Heart left ventricle (tissue), 16 donors: ENCODE measurements around the gene MEIS3. TPM values are rescaled to one million over a fixed set of nuclear protein-coding genes. Genes with fewer than 3 reads are reported as not detected.
"Not testable (repeated sequence)": the region's sequence is repeated elsewhere in the genome, so short reads cannot be mapped to it uniquely, and the experiment has no call there.

Experiments
- ATAC-seq, 4 donors: fragments of 200-7000 bp; cut with Tn5 transposase; one replicate each; pipeline ENCODE4 v1.9.1; 2020 to 2022; ENCODE audit warnings: moderate library complexity in 4 of 4, mild to moderate bottlenecking in 3 of 4, moderate number of reproducible peaks in 1 of 4
- DNase-seq, 5 donors: peaks; one replicate each; pipeline ENCODE4 v3.0.0-alpha.2; 2020
- H3K27ac ChIP-seq, 12 donors: fragments of 200-600 bp; sonication (generic) in 4 of 12; one replicate each; pipeline versions ENCODE4 v1.5.0 to v1.8.0; 2016 to 2022; ENCODE audit warnings: mild to moderate bottlenecking in 2 of 12
- H3K27me3 ChIP-seq, 9 donors: fragments of 200-600 bp; sonication (generic) in 2 of 9; one replicate each; pipeline versions ENCODE4 v1.5.1 to v1.8.0; 2016 to 2022; ENCODE audit warnings: mild to moderate bottlenecking in 3 of 9
- H3K36me3 ChIP-seq, 9 donors: fragments of 200-600 bp; sonication (generic) in 2 of 9; one replicate each; pipeline versions ENCODE4 v1.5.0 to v1.8.0; 2018 to 2022; ENCODE audit warnings: mild to moderate bottlenecking in 2 of 9
- H3K4me1 ChIP-seq, 12 donors: fragments of 200-600 bp; sonication (generic) in 4 of 12; one replicate each; pipeline versions ENCODE4 v1.5.0 to v1.8.0; 2016 to 2022; ENCODE audit warnings: mild to moderate bottlenecking in 3 of 12
- H3K4me3 ChIP-seq, 12 donors: fragments of 200-600 bp; sonication (generic) in 4 of 12; one replicate each; pipeline versions ENCODE4 v1.5.0 to v1.8.0; 2017 to 2022; ENCODE audit warnings: mild to moderate bottlenecking in 9 of 12, moderate library complexity in 4 of 12
- H3K9me3 ChIP-seq, 12 donors: fragments of 200-600 bp; sonication (generic) in 4 of 12; one replicate each; pipeline versions ENCODE4 v1.5.0 to v1.8.0; 2016 to 2022; ENCODE audit warnings: mild to moderate bottlenecking in 1 of 12
- POLR2A ChIP-seq, 2 donors: fragments of 450-650 bp; IDR thresholded peaks; one replicate each; pipeline ENCODE4 v1.6.1; 2017; ENCODE audit warnings: antibody characterized with exemption in 2 of 2, mild to moderate bottlenecking in 2 of 2, moderate library complexity in 2 of 2
- WGBS, 4 donors: extraction: QIAGEN DNeasy Blood & Tissue Kit in 2 of 4; methylation state at CpG; one replicate each; pipeline versions ENCODE4 v1.1.5 to v1.1.7; 2013 to 2018; 5-methylcytosine and 5-hydroxymethylcytosine counted together
- intact Hi-C, 10 donors: fragments of 100-400 bp; cut with DNase I; formaldehyde crosslinking; loops; one replicate each; pipeline versions ENCODE4 v1.11.1 to v1.14.2; 2022
- polyA plus RNA-seq, 2 donors: library from polyadenylated mRNA; stranded (reverse); fragments of 200-250 nt; gene quantifications; one replicate each; pipeline ENCODE4 v1.2.3, GENCODE V29; 2013
- total RNA-seq, 9 donors: library from RNA; depleted of rRNA in 2 of 9; stranded (reverse); fragments of >200 nt in 2 of 9; fragmentation: NEBNext Ultra II Directional in 3 of 9; extraction: Animal tissue kit (Norgen Biotek cat#: 25700) in 3 of 9; gene quantifications; one replicate each; pipeline versions ENCODE4 v1.1.0 to v1.2.4, GENCODE V29; 2016 to 2023
- TF ChIP-seq, protein P1 (sequence below), 12 donors: fragments of 200-600 bp; sonication (generic) in 4 of 12; IDR thresholded peaks; one replicate each; pipeline versions ENCODE4 v1.5.0 to v1.8.0; 2018 to 2022; ENCODE audit warnings: antibody characterized with exemption in 12 of 12, mild to moderate bottlenecking in 5 of 12
- donor health status: ischemic (EF 13 %, LVEDD 7.1; RV severe dilation, severe dysfunction).
- donor health status: healthy with polysubstance abuse.
- donor health status: DM: no; HTN: yes; CAD: no.
- donor health status: DM: no; HTN: no; CAD: no.
- donor health status: ischemic (EF 25% LVEDD 6.9; RV normal size, moderate dysfunction).
- donor health status: ischemic (EF 25% LVEDD 5.7; RV mildly dilated, moderate dysfunction).
- donor health status: healthy.
- donor health status: DM: yes; HTN: yes; CAD: no.
- donor health status: ischemic (EF 35%, LVEDD 5.7; RV mildly dilated, moderate dysfunction).
- donor health status: nonischemic (EF 11% LVEDD 7.7; RV severe dilation, severe dysfunction).
- donor health status: DM: yes; HTN: yes; CAD: no.
- donor health status: PGD.
- donor health status: ischemic (EF 29% LVEDD 5.4; RV normal size, mild dysfunction).
- donor health status: nonischemic (EF 23%, LVEDD 6.1; RV moderate dilation, normal function).

Gene MEIS3
- total and polyA plus RNA-seq, 11 donors, result 1.8 to 6.0 (median 2.5) TPM

DNA sequence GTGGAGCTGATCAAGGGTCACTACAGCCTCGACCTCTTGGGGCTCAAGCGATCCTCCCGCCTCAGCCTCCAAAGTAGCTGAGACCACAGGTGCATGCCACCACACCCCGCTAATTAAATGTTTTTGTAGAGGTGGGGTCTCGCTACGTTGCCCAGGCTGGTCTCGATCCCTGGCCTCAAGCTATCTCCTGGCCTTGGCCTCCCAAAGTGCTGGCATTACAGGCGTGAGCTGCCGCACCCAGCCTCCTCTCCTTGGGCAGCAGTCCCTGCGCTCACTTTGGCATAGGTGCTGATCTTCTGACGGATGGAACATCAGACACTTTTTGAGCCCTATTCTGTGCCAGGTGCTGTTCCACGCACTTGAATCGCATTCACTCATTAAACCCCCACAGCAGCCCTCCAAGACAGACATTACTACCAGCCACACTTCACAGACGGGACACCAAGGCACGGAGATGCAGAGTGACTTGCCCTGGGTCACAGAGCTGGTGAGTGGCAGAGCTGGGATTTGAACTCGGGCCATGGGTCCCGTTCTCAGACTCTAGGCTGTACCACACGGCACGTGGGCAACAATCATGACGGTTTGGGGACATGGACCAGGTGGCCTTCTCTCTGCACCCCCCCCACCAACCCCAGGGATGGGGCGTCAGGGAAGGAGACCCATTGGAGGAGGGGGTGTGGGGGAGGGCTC is 3.2 kb downstream of the MEIS3 start:
- ATAC-seq, result no peak
- DNase-seq, result no peak
- WGBS, 4 donors, result 85 to 95% (median 90%) methylated on average over 21 of the region's 21 CpGs
- Histone ChIP-seq H3K27me3 (peaks cover 13 to 58% (median 42%) of the 10 kb centered on the region in 9 donors), H3K9me3 (no peaks in the 10 kb centered on the region), H3K4me1 (peaks cover 0 to 19% (median 0%) of the 10 kb centered on the region in 12 donors), H3K27ac (no peak overlapping the region), H3K36me3 (no peaks in the 10 kb centered on the region), H3K4me3 (no peak overlapping the region)
- intact Hi-C loops, result no loop called here
- TF ChIP-seq, protein P1, sequence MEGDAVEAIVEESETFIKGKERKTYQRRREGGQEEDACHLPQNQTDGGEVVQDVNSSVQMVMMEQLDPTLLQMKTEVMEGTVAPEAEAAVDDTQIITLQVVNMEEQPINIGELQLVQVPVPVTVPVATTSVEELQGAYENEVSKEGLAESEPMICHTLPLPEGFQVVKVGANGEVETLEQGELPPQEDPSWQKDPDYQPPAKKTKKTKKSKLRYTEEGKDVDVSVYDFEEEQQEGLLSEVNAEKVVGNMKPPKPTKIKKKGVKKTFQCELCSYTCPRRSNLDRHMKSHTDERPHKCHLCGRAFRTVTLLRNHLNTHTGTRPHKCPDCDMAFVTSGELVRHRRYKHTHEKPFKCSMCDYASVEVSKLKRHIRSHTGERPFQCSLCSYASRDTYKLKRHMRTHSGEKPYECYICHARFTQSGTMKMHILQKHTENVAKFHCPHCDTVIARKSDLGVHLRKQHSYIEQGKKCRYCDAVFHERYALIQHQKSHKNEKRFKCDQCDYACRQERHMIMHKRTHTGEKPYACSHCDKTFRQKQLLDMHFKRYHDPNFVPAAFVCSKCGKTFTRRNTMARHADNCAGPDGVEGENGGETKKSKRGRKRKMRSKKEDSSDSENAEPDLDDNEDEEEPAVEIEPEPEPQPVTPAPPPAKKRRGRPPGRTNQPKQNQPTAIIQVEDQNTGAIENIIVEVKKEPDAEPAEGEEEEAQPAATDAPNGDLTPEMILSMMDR (IDR thresholded peaks at IDR 0.05), result no peak
- no peak for TF ChIP-seq POLR2A (IDR thresholded peaks at IDR 0.05)

DNA sequence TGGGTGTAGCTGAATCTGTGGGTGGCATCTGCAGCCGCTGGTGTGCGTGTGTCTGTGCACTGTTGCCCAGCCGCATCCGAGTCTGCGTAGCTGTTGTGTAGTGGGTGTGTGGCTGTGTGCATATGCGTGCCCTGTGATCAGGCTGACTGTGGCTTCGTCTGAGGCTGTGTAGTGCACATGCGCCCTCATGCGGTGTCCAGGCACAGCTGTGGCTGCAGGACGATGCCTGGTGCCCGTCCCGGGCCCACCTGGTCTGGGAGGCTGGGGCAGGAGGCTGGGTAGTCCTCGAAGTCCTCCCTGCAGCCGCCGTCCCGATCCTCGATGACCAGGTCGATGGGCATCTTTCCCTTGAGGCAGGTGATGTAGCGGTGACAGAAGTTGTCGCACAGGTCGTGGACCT is 4.9 kb downstream of the MEIS3 start:
- no peak for ATAC-seq
- intact Hi-C loops, result no loop called here
- Histone ChIP-seq H3K36me3 (no peaks in the 10 kb centered on the region), H3K27ac (no peak overlapping the region), H3K4me1 (peaks cover 0 to 13% (median 0%) of the 10 kb centered on the region in 12 donors), H3K27me3 (peaks cover 7 to 48% (median 26%) of the 10 kb centered on the region in 9 donors), H3K9me3 (no peaks in the 10 kb centered on the region), H3K4me3 (no peak overlapping the region)
- 67 to 78% (median 69%) methylated on average over 9 to 21 of the region's 21 CpGs for WGBS, 4 donors
- no peak for DNase-seq
- TF ChIP-seq, protein P1 (IDR thresholded peaks at IDR 0.05), result peak in 1 of 12 donors; percentile 6
- TF ChIP-seq POLR2A (IDR thresholded peaks at IDR 0.05), result no peak

DNA sequence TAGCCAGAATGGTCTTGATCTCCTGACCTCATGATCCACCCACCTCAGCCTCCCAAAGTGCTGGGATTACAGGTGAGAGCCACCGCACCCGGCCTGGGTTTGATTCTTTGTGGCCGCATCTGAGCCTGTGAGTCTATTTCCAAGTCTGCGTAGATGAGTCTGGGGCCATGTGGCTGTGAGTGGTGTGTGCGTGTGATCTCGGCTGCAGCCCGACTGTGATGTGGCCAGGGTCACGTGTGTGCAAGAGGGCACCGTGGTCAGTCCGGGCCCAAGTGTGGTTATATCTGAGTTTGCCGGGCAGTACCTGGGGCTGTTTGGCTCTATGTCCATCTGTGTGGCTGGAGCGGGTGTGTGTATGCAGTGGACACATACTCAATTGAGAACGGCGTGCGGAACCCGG is 5.4 kb downstream of the MEIS3 start:
- Histone ChIP-seq H3K4me3 (no peak overlapping the region), H3K27ac (no peak overlapping the region), H3K9me3 (no peaks in the 10 kb centered on the region), H3K27me3 (peaks cover 3 to 44% (median 21%) of the 10 kb centered on the region in 9 donors), H3K4me1 (peaks cover 0 to 13% (median 0%) of the 10 kb centered on the region in 12 donors), H3K36me3 (no peaks in the 10 kb centered on the region)
- intact Hi-C loops, result no loop called here
- WGBS, 4 donors, result 89 to 96% (median 92%) methylated on average over 15 to 16 of the region's 16 CpGs
- no peak for DNase-seq
- TF ChIP-seq POLR2A (IDR thresholded peaks at IDR 0.05), result no peak
- TF ChIP-seq, protein P1 (IDR thresholded peaks at IDR 0.05), result no peak
- ATAC-seq, result no peak

DNA sequence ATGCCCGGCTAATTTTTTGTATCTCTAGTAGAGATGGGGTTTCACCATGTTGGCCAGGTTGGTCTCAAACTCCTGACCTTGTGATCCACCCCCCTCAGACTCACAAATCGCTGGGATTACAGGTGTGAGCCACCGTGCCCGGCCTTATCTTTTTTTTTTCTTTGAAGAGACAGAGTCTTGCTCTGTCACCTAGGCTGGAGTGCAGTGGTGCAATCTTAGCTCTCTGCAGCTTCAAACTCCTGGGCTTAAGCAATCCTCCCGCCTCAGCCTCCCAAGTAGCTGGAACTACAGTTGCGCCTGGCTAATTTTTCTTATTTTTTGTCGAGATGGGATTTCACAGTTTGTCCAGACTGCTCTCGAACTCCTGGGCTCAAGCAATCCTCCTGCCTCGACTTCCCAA is 7.6 kb downstream of the MEIS3 start:
- DNase-seq, H3K27ac ChIP-seq, intact Hi-C loops, H3K4me3 ChIP-seq, H3K9me3 ChIP-seq, H3K36me3 ChIP-seq, ATAC-seq, H3K4me1 ChIP-seq: not testable (repeated sequence)
- 73 to 76% (median 75%) methylated on average over 9 of the region's 9 CpGs for WGBS, 4 donors
- peaks cover 3 to 40% (median 27%) of the 10 kb centered on the region in 9 donors for H3K27me3 ChIP-seq

DNA sequence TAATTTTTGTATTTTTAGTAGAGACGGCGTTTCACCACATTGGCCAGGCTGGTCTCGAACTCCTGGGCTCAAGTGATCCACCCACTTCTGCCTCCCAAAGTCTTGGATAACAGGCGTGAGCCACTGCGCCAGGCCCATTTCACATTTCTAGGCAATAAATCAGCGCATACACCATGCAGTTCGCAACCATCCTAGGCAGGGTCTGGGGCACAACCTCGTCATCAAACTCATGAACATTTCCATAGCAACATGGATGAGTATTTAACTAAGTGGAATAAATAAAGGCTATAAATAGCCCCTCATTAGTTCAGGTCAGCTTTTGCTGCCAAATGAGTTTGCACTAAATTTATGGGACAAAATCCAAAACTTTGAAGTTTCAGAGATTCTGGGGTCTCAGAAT is 8.2 kb downstream of the MEIS3 start:
- H3K4me1 ChIP-seq, result no peaks in the 10 kb centered on the region
- H3K27ac ChIP-seq, result no peak overlapping the region
- no peak overlapping the region for H3K4me3 ChIP-seq
- ATAC-seq, result no peak
- peaks cover 3 to 40% (median 25%) of the 10 kb centered on the region in 9 donors for H3K27me3 ChIP-seq
- 74 to 83% (median 81%) methylated on average over 8 of the region's 8 CpGs for WGBS, 4 donors
- TF ChIP-seq, protein P1 (IDR thresholded peaks at IDR 0.05), result no peak
- TF ChIP-seq POLR2A (IDR thresholded peaks at IDR 0.05), result no peak
- intact Hi-C loops, result no loop called here
- H3K9me3 ChIP-seq, result no peaks in the 10 kb centered on the region
- no peak for DNase-seq
- no peaks in the 10 kb centered on the region for H3K36me3 ChIP-seq
